H9 (cell line): Measurements from ENCODE around the gene LRP8. TPM values are rescaled to one million over a fixed set of nuclear protein-coding genes. Genes with fewer than 3 reads are reported as not detected.

Experiments
- DNase-seq: peaks from one replicate; pipeline ENCODE4 v3.0.0-alpha.2; 2017
- H2AFZ ChIP-seq: one replicate; pipeline ENCODE4 v1.6.1; 2013; ENCODE audit warnings: mild to moderate bottlenecking, low read length, control low read depth, moderate library complexity
- H2AK5ac ChIP-seq: 2 replicates; pipeline ENCODE4 v1.6.1; 2013; ENCODE audit warnings: low read length, control low read depth, mixed read lengths; ENCODE audit not compliant: insufficient read length
- H2BK120ac ChIP-seq: one replicate; pipeline ENCODE4 v1.6.1; 2013; ENCODE audit warnings: low read depth, mild to moderate bottlenecking, low read length, control low read depth, inconsistent platforms; ENCODE audit not compliant: poor library complexity, severe bottlenecking
- H2BK12ac ChIP-seq: 2 replicates; pipeline ENCODE4 v1.6.1; 2013; ENCODE audit warnings: low read length, control low read depth, mixed read lengths, low read depth; ENCODE audit not compliant: insufficient read length
- H2BK15ac ChIP-seq: 2 replicates; pipeline ENCODE4 v1.6.1; 2013; ENCODE audit warnings: low read depth, low read length, control low read depth
- H2BK20ac ChIP-seq: one replicate; pipeline ENCODE4 v1.6.1; 2013; ENCODE audit warnings: low read depth, mild to moderate bottlenecking, low read length, control low read depth, inconsistent platforms; ENCODE audit not compliant: poor library complexity, severe bottlenecking
- H2BK5ac ChIP-seq: 2 replicates; pipeline ENCODE4 v1.6.1; 2013; ENCODE audit warnings: low read length, control low read depth, mixed read lengths; ENCODE audit not compliant: insufficient read length
- H3K14ac ChIP-seq: 2 replicates; pipeline ENCODE4 v1.6.1; 2013; ENCODE audit warnings: low read length, control low read depth; ENCODE audit not compliant: insufficient read depth
- H3K18ac ChIP-seq: 2 replicates; pipeline ENCODE4 v1.6.1; 2013; ENCODE audit warnings: low read depth, mild to moderate bottlenecking, mixed read lengths, low read length, control low read depth; ENCODE audit not compliant: insufficient read length
- H3K23ac ChIP-seq: 2 replicates; pipeline ENCODE4 v1.6.1; 2013; ENCODE audit warnings: low read length, control low read depth, mixed read lengths, low read depth; ENCODE audit not compliant: insufficient read length
- H3K23me2 ChIP-seq: 2 replicates; pipeline ENCODE4 v1.6.1; 2013; ENCODE audit warnings: low read depth, mild to moderate bottlenecking, mixed read lengths, low read length, control low read depth; ENCODE audit not compliant: insufficient read length, poor library complexity, severe bottlenecking
- H3K27ac ChIP-seq: 2 replicates; pipeline ENCODE4 v1.5.1; 2013; ENCODE audit warnings: low read length, control low read depth, mixed read lengths, low read depth; ENCODE audit not compliant: insufficient read length
- H3K27me3 ChIP-seq: 2 replicates; pipeline ENCODE4 v1.6.1; 2013; ENCODE audit warnings: low read length, control low read depth, inconsistent platforms; ENCODE audit not compliant: insufficient read depth
- H3K4ac ChIP-seq: 2 replicates; pipeline ENCODE4 v1.6.1; 2013; ENCODE audit warnings: low read depth, mild to moderate bottlenecking, control low read depth, inconsistent platforms, low read length, moderate library complexity
- H3K4me1 ChIP-seq: 2 replicates; pipeline ENCODE4 v1.6.1; 2013; ENCODE audit warnings: low read length, control low read depth, inconsistent platforms; ENCODE audit not compliant: insufficient read depth
- H3K4me2 ChIP-seq: 2 replicates; pipeline ENCODE4 v1.6.1; 2013; ENCODE audit warnings: low read length, control low read depth, mixed read lengths; ENCODE audit not compliant: insufficient read length, insufficient read depth
- H3K56ac ChIP-seq: 2 replicates; pipeline ENCODE4 v1.6.1; 2013; ENCODE audit warnings: low read depth, mild to moderate bottlenecking, mixed read lengths, low read length, control low read depth; ENCODE audit not compliant: insufficient read length
- H3K79me1 ChIP-seq: 2 replicates; pipeline ENCODE4 v1.6.1; 2013; ENCODE audit warnings: low read depth, mild to moderate bottlenecking, moderate library complexity, low read length, control low read depth, inconsistent platforms; ENCODE audit not compliant: insufficient read depth, poor library complexity, severe bottlenecking
- H3K79me2 ChIP-seq: 2 replicates; pipeline ENCODE4 v1.6.1; 2013; ENCODE audit warnings: low read length, control low read depth, inconsistent platforms; ENCODE audit not compliant: insufficient read depth
- H3K9ac ChIP-seq: 2 replicates; pipeline ENCODE4 v1.6.1; 2013; ENCODE audit warnings: low read length, control low read depth, mixed read lengths; ENCODE audit not compliant: insufficient read length; ENCODE audit errors: extremely low read depth
- H3K9me3 ChIP-seq: one replicate; pipeline ENCODE4 v1.6.1; 2013; ENCODE audit warnings: low read depth, low read length, inconsistent platforms; ENCODE audit not compliant: control insufficient read depth
- H3T11ph ChIP-seq: one replicate; pipeline ENCODE4 v1.6.1; 2013; ENCODE audit warnings: mild to moderate bottlenecking, low read length, control low read depth, inconsistent platforms
- H4K20me1 ChIP-seq: one replicate; pipeline ENCODE4 v1.6.1; 2013; ENCODE audit not compliant: control insufficient read depth, insufficient read length, insufficient read depth
- H4K5ac ChIP-seq: 2 replicates; pipeline ENCODE4 v1.6.1; 2013; ENCODE audit warnings: low read depth, mild to moderate bottlenecking, mixed read lengths, low read length, control low read depth; ENCODE audit not compliant: insufficient read length
- H4K8ac ChIP-seq: replicated peaks from 2 replicates; pipeline ENCODE4 v1.6.1; 2013; ENCODE audit warnings: low read length, control low read depth, mixed read lengths, low read depth; ENCODE audit not compliant: insufficient read length
- H4K91ac ChIP-seq: 2 replicates; pipeline ENCODE4 v1.6.1; 2013; ENCODE audit warnings: low read depth, mild to moderate bottlenecking, moderate library complexity, mixed read lengths, low read length, control low read depth; ENCODE audit not compliant: insufficient read length
- H3K27ac Mint-ChIP-seq, 3 experiments: 2 replicates in 2 of 3; 3 replicates in 1 of 3; pipeline ENCODE4 v1.8.0; 2020 to 2021; ENCODE audit warnings: mixed read lengths in 3 of 3, mild to moderate bottlenecking in 1 of 3, moderate library complexity in 1 of 3
- H3K27me3 Mint-ChIP-seq: 2 replicates; pipeline ENCODE4 v1.8.0; 2021; ENCODE audit warnings: low read depth, mild to moderate bottlenecking, moderate library complexity, mixed read lengths
- H3K36me3 Mint-ChIP-seq, 3 experiments: 2 replicates in 2 of 3; 3 replicates in 1 of 3; pipeline ENCODE4 v1.8.0; 2020 to 2021; ENCODE audit warnings: low read depth in 3 of 3, mixed read lengths in 3 of 3; ENCODE audit not compliant: insufficient read depth in 1 of 3
- H3K4me1 Mint-ChIP-seq, 2 experiments: 2 replicates each; pipeline ENCODE4 v1.8.0; 2020; ENCODE audit warnings: mixed read lengths in 2 of 2
- H3K4me3 Mint-ChIP-seq, 2 experiments: 2 replicates in 1 of 2; 3 replicates in 1 of 2; pipeline ENCODE4 v1.8.0; 2020 to 2021; ENCODE audit warnings: mild to moderate bottlenecking in 2 of 2, mixed read lengths in 2 of 2, moderate library complexity in 1 of 2
- H3K9me3 Mint-ChIP-seq, 2 experiments: 2 replicates in 1 of 2; 3 replicates in 1 of 2; pipeline ENCODE4 v1.8.0; 2020; ENCODE audit warnings: mild to moderate bottlenecking in 2 of 2, mixed read lengths in 2 of 2, moderate library complexity in 1 of 2
- CTCF ChIP-seq: fragments of 200-600 bp; sonication (generic); conservative IDR thresholded peaks from 3 replicates; pipeline ENCODE4 v1.8.0; 2021; ENCODE audit warnings: antibody characterized with exemption, mild to moderate bottlenecking
- WGBS: extraction: QIAGEN DNeasy Blood & Tissue Kit; methylation state at CpG from one replicate; pipeline ENCODE4 v1.1.7; 2013; ENCODE audit warnings: missing lambda C conversion rate, low lambda C conversion rate, mixed read lengths; ENCODE audit not compliant: insufficient read length; ENCODE audit errors: extremely low coverage; 5-methylcytosine and 5-hydroxymethylcytosine counted together
- total RNA-seq: library from RNA; stranded (reverse); gene quantifications from 2 replicates; pipeline ENCODE4 v1.2.1, GENCODE V29; 2021

LRP8 gene
- total RNA-seq, 1 experiment from 2014 or later, result 78.6 TPM

- no CpG with 5 or more reads among the region's 3 CpGs for WGBS
- Histone ChIP-seq H3K9ac (no peak overlapping the region), H3K4me1 (no peaks in the 10 kb centered on the region), H2BK12ac (no peak overlapping the region), H2BK20ac (no peak overlapping the region), H2BK5ac (no peak overlapping the region), H3K23me2 (no peaks in the 10 kb centered on the region), H3K4ac (no peak overlapping the region), H3K18ac (no peak overlapping the region), H4K8ac (no peak overlapping the region), H2BK15ac (no peak overlapping the region), H3K27ac (no peak overlapping the region), H3K79me2 (peaks cover 6% of the 10 kb centered on the region; the same call in 1 of the 2 replicates), H3K79me1 (no peaks in the 10 kb centered on the region), H2AFZ (no peak overlapping the region), H3K14ac (no peak overlapping the region; the same call in 1 of the 2 replicates), H3K4me2 (no peak overlapping the region), H4K91ac (no peak overlapping the region), H4K20me1 (no peaks in the 10 kb centered on the region), H3K9me3 (no peaks in the 10 kb centered on the region), H3K27me3 (no peaks in the 10 kb centered on the region), H2BK120ac (no peak overlapping the region), H2AK5ac (no peak overlapping the region), H3K23ac (no peak overlapping the region), H4K5ac (no peak overlapping the region), H3K56ac (no peak overlapping the region), H3T11ph (no peak overlapping the region)
- no peak for TF ChIP-seq CTCF
- H3K9me3 Mint-ChIP-seq, result no peaks in the 10 kb centered on the region
- H3K4me1 Mint-ChIP-seq, result peaks cover 23 to 42% of the 10 kb centered on the region in 2 experiments
- H3K27me3 Mint-ChIP-seq, result no peaks in the 10 kb centered on the region
- no peak for DNase-seq
- peak overlapping the region in 2 of 3 experiments; percentile 31 to 66; a peak in 3 of 7 replicates for H3K27ac Mint-ChIP-seq
- peaks cover 5 to 23% (median 5%) of the 10 kb centered on the region in 3 experiments; a peak in 5 of 7 replicates for H3K36me3 Mint-ChIP-seq
- H3K4me3 Mint-ChIP-seq, result no peak overlapping the region
Observed at GRCh38 chr1:53299233-53299632, 28.6 kb downstream of the LRP8 start.
